Measurements from ENCODE around the gene DISC1.

The DISC1 gene

DNA sequence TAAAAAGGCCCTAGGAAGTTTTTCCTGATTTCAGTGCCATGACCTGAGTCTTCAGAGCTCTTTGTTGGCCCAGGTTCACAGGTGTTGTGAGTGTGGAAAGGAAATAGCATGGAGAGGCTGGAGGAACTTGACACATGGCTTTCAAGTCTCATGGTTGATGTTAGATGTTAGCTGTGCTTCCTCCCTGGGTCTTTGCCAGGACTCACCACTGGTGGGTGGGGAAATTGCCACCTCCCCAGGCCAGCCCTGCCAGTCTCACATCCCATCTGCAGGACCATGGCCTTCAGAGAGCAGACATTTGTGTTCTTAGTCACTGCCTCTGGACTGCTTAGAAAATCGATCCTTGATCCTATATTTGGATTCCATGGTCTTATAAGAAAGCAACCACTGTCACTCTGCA is 383.2 kb downstream of the DISC1 start:
- no peak for DNase-seq (ENCODE audit: low read depth)

DNA sequence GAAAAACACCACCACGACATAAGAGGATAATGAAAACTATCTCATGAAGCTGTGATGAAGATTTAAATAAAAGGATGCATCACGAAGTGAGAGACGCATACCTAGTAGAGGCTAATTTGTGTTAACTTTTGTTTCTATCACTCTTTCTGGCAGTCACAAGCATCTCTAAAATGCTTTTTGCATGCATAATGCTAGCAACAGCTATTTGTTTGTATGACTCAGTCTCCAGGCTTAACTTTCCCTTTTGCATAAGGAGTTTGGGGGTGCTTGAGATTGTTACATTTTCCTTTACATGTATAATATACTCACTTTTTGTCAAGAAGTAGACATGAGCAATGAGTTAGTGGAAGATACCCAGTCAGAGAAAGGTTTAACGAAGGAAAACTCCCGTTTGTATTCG is 385.4 kb downstream of the DISC1 start:
- DNase-seq (ENCODE audit: low read depth), result no peak

- no peak for DNase-seq (ENCODE audit: low read depth)
Observed at GRCh38 chr1:232012773-232013386, 386.3 kb downstream of the DISC1 start.

GRCh38 chr1:232014941-232015340 is 388.4 kb downstream of the DISC1 start:
- no peak for DNase-seq (ENCODE audit: low read depth)

DNA sequence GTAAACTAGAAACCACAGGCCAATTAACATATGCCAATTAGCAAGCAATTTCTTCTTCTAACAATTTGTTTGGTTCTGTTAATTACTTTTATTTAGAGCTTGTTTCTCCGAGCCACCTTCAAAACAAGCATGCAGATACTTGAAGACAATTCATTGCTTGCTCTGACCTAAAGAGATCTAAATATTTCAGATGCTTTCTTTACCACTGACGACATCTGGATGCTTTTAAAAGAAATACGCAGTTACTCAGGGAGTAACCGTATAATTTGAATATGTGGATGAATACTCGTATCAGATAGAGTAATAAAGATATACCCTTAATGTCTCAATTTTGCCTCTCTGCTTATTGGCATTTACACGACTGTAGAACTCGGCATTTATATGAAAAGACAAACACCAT is 390.0 kb downstream of the DISC1 start:
- DNase-seq (ENCODE audit: low read depth), result no peak

- DNase-seq (ENCODE audit: low read depth), result no peak
Observed at GRCh38 chr1:232017057-232017456, 390.5 kb downstream of the DISC1 start.

GRCh38 chr1:232017759-232018158 is 391.2 kb downstream of the DISC1 start:
- no peak for DNase-seq (ENCODE audit: low read depth)

GRCh38 chr1:232018231-232019025 is 391.8 kb downstream of the DISC1 start:
- DNase-seq (ENCODE audit: low read depth), result no peak

GRCh38 chr1:232019026-232019340 is 392.4 kb downstream of the DISC1 start:
- no peak for DNase-seq (ENCODE audit: low read depth)

GRCh38 chr1:232020352-232020751 is 393.8 kb downstream of the DISC1 start:
- DNase-seq (ENCODE audit: low read depth), result no peak

GRCh38 chr1:232029315-232029714 is 402.7 kb downstream of the DISC1 start:
- no peak for DNase-seq (ENCODE audit: low read depth)

GRCh38 chr1:232031156-232031555 is 404.6 kb downstream of the DISC1 start:
- no peak for DNase-seq (ENCODE audit: low read depth)

DNA sequence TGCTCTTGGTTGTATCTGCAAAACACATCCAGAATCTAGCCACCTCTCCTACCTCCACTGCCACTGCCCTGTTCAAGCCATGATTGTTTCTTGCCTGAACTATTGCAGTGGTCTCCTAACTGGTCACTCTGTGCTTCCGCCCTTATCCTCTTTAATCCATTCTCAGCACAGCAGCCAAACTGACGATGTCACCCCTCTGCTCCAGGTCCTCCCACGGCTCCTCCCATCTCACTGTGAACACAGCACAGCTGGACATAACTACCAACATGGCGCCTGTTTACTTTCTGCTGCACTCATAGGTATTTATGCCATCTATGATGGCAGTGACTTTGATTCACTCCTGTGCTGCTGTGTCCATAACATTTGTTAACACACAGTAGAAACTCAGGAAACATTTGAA is 406.7 kb downstream of the DISC1 start:
- no peak for DNase-seq (ENCODE audit: low read depth)

DNA sequence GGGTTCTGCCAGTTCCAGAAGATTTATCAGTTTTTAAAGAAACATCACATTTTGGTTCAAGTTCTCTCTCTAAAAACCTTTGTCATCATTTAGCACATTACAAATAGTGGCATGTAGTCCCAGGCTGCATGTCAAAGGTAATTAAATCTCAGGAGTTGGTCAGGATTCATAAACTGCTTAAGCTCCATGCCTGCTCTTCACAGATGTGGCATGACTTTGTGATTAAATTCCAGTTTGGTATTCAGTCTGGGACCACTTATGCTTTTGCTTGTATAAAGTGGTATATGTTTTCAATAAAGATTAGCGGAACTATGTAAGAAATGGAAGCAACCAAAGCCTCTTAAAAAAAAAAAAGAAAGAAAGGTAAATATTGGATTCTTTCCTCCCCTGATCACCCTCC is 408.0 kb downstream of the DISC1 start:
- DNase-seq (ENCODE audit: low read depth), result no peak

DNA sequence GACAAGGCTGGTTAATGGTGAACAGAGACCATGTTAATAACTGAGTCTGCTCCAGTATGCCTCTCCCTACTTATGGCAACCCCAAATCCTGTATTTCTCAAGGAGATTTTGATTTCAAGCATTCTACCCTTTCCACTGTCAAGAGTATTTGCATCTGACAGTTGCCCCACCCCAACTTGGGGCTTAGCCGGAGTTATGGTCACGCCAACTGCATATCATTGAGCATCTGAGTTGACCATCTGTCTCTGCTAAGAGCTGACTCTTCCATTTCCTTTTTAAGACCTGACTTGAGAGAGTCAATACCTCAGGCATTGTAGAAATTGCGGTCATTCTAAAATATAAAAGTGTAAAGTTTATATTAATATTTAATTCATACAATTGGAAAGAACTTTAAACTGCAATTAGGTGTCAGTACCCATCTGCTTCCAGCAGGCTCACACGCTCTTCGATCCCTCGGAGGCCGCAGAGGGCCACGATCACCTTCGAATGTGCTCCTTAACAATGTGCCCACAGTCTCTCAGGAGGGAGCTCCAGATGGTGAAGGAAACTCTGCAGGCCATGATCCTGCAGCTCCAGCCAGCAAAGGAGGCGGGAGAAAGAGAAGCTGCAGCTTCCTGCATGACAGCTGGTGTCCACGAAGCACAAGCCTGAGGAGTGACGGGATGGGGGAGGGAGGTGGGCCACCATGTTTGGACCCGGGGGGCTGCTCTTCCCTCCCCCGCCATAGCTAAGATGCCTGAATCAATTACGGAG is 409.8 kb downstream of the DISC1 start:
- no peak for DNase-seq (ENCODE audit: low read depth)

- DNase-seq (ENCODE audit: low read depth), result no peak
Observed at GRCh38 chr1:232037774-232038388, 411.3 kb downstream of the DISC1 start.

DNA sequence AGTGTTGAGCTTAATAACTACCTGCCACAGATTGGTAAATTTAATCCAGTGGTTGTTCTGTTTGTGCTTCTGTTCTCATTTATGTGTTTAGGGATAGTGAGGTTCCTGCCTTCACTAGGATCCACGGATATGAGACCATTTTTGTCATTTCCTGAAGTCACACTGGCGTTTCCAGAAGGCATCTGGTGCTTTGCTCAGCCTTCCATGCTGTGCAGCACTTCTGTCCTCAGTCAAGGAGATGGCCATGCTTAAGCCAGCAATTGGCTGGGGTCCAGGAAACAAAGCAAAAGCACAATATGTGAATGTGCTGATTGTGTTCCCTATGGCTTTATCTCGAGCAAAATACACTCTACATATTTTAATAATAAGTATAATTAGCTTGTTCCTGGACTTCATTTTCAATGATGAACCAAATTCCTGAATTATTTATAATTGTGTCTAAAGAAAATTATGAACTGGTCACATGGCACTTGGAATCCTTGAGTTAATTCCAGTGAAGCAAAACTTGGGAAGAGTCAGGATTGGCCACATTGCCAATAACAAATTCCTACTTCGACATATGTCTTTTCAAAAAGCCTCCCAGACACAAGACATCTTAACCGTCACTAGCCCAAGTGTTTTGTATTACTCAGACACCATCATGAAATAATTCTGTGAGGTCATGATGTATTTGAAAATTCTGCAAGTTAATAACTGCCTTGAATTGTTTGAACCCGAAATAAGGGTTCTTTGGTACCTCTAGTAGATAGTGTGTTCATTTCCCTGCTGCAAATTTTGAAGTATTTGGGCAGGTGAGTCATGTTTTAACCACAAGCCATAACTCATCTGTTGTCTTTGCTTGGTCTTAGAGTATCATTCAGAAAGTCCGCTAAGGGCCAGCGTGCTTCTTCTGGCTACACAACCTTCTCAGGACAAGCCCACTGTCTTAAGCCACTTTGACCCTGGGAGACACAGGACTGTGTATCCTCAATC is 412.4 kb downstream of the DISC1 start:
- no peak for DNase-seq (ENCODE audit: low read depth)

- no peak for DNase-seq (ENCODE audit: low read depth)
Observed at GRCh38 chr1:232040260-232040659, 413.7 kb downstream of the DISC1 start.

DNA sequence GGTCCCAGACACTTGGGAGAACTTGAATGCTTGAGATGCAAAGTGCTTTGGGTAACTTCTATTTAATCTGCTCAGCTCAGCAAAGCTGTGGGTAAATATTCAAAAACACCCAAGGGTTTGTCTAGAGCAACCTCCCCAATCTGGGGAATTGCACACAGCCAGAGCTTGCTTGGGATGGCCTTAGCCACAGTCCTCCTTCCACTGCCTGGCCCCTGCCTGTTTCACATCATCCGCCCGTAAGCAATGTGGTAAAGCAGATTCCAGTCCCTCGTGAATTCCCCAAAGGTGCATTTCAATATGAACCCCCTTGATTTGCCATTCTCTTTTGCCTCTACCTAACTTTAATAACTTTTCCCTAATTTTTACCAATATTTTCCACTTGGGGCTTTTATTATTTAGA is 418.1 kb downstream of the DISC1 start:
- DNase-seq (ENCODE audit: low read depth), result no peak

DNA sequence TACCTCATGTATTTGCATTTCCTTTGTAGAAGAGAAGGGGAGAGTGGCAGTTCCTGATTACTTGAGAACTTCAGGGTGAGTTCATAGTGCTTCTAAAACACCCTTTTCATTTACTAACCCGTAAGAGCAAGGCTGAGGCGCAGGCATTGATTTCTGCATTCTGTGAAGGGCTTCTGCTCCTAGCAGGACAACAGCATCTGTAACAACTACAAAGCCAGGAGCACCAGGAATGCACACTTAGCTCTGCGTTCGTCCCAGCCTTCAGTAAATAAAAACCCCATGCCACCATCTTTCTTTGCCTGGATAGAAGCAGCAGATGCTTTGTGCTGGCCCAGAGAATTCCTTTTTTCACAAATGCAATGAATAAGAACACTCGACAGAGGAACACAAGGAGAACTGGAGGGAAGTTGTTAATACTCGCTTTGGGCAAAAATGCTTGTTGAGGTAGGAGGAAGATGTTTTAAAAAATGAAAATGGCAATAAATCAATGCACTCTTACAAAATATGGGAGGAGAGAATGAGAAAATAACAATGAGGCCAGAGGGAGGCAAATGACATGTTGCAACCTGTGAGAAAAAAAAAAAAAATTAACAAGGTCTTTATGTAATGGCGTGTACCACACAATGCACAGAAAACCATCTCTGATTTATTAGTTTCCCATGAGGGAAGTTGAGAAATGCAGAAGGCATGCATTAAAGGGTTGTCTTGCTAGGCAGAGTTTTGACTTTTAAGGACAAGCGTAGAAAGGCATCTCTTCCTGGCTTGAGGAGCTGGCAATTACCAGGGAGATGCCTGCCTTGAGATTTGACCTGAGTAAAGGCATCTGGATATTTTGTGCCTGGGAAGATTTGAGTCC is 418.8 kb downstream of the DISC1 start:
- no peak for DNase-seq (ENCODE audit: low read depth)
